Muscle of arm (tissue), 12 donors: ENCODE data around the gene GNAZ. TPM values are rescaled to one million over a fixed set of nuclear protein-coding genes. Genes with fewer than 3 reads are reported as not detected.
A peak's percentile ranks its signal among the peaks of the same experiment; 100 is the strongest.

Source experiments
- DNase-seq: peaks from one replicate; pipeline ENCODE4 v3.0.0-alpha.2; 2013
- polyA plus RNA-seq, 12 donors: library from polyadenylated mRNA; unstranded; fragments of 120-200 nt; gene quantifications; one replicate each; pipeline ENCODE4 v1.2.1, GENCODE V29; 2013; ENCODE audit not compliant: insufficient read length in 12 of 12

The GNAZ gene
- polyA plus RNA-seq, 12 donors = 2.3 to 5.2 (median 3.1) TPM; not detected in 1

DNA sequence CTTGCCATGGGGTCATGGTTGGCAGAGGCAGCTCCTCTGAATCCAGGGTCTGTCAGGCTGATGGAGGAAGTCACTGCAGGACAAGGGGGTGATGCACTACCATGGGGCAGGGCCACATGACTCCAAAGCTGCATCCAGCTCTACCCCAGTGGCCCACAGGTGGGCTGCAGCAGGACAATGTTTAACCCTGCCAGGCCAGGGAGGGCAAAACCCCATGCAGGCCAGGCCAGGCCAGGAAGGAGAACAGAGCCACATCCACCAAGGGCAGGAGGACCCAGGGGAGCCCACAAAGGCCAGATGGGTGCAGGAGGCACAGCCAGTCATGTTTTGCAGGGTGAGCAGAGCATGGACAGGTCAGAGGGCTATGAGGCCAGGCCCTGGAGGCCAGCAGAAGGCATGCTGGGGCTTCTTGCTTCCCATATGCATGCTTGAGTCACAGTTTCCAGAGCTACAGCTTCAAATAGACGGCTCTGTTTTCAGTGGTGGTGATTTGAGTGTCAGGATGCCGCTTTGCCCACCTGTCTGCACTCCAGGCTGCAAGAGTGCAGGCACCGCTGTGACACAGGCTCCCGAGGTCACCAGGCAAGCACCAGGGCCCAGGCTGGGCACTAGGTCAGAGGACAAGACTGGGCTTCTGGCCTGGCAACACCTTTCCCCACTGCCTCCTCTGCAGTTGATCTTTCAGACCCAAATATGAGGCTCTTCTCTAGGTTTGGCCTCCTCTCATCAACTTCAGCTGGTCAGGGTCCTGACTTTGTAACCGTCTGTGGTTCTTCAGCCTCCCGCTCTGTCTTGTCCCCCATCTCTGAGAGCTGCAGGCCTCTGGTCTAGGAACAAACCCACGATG, 48.6 kb downstream of the GNAZ start:
- DNase-seq = no peak

DNA sequence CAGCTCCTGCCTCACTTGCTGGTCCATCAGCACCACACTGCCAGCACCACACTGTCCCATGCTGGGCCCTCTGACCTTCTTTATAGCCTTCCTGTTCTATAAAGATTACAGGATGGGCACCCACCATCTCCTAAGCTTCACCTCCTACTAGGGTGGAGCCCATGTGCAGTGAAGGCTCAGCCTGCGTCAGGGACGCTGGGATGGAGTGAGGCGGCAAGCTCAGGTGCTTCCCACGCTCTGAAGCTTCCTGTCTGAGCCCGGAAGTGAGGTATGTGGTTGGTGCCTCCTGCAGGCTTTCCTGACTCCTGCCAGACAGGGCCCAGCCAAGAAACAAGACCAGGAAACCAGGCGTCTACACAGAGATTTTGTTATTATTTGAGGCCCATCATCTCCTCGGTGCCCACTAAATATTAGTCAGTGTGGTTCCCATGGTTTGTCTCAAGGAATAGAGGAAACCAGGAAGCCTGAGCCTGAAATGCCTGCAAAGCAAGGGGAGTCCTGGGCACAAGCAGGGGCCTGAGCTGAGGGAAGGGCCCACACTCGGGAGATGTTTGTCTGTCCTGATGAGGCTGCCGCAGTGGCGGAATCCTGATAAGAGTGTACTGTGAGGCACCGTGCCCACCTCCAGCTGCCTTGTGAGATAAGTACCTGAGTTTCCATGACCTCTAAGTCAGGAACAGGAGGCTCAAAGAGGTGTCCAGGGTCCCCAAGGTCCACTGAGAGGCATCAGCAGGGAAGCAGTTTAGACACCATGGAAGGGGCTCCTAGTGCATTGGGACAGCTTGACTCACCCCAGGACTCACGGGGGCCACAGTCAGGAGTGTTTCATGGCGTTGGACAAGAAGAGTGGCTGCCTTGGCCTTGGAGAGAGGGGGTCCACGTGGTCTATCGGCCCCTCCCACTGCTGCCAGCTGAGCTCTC, 49.4 kb downstream of the GNAZ start:
- no peak for DNase-seq

DNA sequence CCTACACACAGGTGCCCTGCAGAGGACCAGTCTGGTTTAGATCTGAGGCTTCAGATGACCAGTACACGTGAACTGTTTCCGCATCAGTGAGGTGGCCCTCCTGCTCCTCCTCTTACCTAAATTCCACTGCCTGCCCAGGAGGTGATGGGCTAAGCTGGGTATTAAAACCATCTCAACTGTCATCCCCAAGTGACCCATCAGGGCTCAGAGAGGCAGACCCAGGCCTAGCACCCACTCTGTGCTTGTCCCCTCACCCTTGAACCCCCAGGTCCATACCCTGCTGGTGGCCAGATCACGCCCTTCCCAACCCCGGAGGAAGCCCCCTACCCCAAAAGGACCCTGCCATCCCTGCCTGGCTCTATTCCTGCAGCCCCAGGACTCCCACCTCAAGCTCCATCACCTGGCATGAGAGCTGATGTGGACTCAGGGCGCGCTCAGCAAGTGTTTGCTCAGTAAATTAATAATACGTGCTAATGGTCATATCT, 50.1 kb downstream of the GNAZ start:
- DNase-seq = no peak

DNA sequence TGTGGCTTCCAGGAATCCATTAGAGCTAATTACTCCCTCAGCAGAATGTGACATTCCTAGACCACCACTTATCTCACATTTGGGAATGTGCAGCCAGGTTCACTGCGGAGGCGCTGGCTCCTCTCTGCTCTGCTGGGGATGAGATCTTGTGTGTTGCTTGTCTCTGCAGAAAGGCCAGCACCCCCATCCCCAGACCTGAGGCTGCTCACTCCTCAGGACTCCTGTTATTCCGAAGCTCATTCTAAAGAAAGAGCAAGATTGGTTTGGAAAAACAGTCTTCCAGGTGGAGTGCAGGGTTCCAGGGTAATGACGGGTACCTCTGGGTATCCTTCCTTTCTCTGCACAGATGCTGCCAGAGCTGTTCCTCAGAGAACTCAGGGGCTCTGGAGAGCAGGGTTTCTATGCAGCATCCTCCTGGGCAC, 50.7 kb downstream of the GNAZ start:
- no peak for DNase-seq

DNA sequence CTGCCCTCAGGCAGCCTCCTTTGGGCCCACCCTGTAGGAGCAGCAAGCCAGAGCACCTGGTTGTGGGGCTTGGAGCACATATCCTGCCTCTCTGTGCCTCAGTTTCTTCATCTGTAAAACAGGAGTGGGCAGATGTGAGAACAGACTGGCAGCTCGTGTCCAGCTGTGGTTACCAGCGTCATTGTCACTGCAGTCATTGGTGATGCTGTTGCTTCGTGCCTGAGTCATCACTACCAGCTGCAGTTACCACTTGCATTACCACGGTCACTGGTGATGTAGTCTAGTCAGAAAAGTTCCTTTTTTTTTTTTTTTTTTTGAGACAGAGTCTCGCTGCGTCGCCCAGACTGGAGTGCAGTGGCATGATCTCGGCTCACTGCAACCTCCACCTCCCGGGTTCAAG, 51.1 kb downstream of the GNAZ start:
- DNase-seq = no peak

DNA sequence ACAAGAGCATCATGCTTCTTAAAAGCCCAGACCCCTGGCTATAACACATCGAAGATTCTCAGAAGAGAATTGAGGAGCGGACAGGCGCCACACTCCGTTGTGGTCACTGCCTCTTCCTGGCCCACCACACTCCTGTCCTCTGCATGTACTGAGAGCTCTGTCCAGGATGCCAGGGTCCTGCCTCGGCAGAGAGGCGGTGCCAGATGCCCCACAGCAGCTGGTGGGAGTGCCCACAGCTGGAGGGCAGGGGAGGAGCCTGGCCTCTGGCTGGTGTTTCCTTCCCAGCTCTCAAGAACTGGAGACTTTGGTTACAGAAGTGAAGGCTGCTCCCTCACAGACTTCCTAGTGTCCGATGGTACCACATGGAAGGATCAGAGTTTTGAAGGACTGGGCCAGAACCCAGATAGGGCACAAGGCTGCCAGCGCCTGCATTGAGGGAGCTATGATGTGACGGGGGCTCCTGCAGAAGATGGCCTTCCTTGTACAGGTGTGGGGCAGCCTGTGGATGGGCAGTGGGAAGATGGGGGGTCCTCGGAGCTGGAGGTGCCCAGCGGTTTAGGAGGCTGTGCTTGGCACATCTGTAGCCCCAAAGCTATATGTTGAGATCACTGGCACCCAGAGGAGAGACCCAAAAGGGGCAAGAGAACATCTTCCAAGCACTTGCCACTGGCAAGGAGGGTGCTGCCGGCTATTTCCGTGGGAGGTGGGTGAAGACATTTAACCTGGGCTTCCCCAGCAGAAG, 52.1 kb downstream of the GNAZ start:
- no peak for DNase-seq

DNA sequence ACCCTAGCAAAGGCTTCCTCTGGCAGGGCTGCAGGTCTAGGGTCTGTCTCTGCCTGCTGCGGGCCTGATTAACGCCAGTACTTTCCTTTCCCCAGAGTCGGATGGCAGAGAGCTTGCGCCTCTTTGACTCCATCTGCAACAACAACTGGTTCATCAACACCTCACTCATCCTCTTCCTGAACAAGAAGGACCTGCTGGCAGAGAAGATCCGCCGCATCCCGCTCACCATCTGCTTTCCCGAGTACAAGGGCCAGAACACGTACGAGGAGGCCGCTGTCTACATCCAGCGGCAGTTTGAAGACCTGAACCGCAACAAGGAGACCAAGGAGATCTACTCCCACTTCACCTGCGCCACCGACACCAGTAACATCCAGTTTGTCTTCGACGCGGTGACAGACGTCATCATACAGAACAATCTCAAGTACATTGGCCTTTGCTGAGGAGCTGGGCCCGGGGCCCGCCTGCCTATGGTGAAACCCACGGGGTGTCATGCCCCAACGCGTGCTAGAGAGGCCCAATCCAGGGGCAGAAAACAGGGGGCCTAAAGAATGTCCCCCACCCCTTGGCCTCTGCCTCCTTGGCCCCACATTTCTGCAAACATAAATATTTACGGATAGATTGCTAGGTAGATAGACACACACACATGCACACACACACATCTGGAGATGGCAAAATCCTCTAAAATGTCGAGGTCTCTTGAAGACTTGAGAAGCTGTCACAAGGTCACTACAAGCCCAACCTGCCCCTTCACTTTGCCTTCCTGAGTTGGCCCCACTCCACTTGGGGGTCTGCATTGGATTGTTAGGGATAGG, 52.9 kb downstream of the GNAZ start:
- DNase-seq = no peak

DNA sequence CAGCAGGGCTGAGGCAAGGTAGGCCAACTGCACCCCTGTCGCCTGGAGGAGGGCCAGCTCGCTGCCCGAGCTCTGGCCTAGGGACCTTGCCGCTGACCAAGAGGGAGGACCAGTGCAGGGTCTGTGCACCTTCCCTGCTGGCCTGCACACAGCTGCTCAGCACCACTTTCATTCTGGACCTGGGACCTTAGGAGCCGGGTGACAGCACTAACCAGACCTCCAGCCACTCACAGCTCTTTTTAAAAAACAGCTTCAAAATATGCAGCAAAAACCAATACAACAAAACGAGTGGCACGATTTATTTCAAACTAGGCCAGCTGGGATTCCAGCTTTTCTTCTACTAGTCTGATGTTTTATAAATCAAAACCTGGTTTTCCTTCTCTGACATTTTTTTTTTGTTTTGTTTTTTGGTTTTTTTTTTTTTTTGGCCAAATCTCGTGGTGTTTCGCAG, 53.5 kb downstream of the GNAZ start:
- DNase-seq = no peak

DNA sequence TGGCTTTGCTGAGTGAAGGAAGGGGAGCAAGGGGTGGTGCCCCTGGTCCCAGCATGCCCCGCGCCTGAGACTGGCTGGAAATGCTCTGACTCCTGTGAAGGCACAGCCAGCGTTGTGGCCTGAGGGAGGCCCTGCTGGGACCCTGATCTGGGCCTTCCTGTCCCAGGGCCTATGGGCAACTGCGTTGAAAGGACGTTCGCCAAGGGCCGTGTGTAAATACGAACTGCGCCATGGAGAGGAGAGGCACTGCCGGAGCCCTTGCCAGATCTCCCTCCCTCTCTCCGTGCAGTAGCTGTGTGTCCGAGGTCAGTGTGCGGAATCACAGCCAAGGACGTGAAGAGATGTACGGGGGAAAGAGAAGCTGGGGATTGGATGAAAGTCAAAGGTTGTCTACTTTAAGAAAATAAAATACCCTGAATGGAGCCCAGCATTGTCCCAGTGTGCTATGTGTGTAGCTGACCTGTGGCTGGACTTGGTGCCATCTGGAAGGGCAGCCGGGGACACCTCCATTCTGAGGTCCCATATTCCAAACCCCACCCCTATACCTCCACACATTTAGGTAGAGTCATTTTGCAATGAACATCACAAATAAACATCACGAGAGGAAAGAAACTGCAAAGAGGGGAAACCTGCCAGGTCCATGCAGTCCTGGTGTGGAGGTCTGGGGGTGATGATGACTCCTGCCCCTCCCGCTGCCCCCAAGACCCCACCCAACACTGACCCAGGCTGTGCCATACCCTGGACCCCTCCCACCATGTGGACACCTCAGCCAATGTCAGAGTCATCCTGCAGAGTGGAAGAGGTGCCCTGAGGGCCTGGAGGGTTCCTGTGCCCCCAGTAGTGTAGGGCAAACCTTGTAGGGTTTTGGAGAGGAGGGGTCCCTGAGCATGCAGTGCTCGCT, 54.5 kb downstream of the GNAZ start:
- no peak for DNase-seq

DNA sequence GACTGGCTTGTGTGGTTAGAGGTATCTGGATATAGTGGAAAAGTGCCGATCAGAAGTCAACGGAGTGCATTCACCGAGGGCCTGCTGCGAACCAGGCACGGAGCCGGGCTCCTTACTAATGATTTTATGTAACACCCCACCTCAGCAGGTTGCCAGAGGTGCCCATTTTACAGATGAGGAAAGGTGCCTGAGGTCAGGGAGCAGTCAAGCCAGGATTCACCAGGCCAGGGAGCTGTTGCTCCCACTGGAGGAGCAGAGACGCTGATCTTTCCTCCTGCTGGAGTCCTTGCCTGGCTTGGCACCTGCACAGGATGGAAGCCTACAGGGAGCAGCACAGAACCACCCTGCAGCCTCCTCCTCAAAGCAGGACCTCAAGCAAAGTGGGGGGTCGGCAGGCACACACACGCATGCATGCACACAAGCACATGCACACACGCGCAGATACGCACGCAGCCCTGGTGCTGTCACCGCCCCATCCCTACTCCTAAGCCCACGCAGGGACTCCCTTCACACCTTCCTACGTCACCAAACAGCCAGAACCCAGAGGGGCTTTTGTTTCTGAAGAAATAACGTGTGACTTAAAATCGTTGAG, 55.3 kb downstream of the GNAZ start:
- no peak for DNase-seq

DNA sequence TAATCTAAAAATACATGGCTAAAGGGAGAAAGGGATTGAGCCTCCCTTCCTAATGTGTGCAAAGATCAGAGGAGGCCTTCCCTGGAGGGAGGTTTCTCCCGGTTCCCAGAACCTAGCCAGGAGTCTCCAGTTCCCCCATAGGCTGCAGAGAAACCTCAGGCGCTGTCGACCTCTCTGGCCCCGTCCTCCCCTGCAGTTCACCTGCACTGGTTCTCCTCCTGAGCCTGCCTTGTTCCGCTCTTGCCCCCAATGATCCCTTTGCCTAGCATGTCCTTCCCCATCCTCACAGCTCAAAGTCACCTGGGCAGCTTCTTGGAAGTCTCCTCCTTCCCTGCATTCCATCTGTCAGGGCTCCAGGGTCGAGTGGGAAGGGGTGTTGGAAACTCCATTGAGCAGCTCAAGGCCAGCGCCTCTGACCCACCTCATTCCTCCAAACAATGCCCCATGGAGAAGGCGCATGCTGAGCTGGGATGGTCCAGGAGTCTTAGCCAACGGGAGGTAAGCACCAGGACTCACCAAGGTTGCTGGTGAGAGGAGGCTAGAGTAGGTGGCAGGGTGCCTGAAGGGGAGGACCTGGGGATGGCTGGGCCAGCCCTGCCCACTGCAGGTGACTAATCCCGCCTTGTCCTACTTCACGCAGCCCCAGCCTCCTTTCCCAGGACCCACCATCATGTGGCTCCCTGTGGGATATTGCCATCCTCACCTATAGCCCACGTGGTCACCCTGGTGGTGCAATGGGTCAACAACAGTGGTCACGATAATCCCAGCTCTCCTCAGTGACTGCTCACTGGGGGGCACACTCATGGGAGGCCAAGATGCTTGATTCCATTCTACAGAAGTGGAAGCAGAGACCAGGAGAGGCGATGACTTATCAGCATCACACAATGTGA, 56.1 kb downstream of the GNAZ start:
- no peak for DNase-seq

DNA sequence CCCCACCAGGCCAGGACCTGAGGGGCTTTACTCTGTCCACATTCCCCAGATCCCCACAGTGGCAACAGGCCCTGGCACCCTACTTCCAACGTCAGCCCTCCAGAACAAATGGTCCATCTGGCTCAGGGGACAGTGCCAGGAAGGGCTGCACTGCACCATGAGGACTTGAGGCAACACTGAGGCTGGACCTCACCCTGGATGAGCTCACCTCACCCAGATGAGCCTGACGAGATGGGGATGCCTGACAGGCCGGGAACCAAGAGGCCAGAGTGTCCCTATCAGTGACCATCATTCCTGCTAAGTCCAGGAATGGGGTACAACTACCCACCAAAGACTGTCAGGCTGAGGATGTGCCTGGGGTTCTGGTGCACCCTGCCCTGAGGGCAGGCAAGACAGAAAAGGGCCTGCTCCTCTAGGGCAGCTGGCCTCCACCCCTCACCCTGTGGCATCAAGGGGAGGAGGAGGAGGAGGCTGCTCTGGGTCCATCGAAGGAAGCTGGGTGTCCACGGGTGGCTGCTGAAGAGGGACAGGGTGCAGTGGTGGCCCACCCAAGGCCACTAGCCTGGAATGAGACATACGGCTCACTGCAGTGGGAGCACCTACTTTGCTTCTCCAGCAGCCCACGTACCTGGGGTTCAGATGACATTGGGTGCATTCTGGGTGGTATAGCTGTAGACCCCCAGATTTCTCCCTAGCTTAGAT, 56.9 kb downstream of the GNAZ start:
- DNase-seq = no peak

DNA sequence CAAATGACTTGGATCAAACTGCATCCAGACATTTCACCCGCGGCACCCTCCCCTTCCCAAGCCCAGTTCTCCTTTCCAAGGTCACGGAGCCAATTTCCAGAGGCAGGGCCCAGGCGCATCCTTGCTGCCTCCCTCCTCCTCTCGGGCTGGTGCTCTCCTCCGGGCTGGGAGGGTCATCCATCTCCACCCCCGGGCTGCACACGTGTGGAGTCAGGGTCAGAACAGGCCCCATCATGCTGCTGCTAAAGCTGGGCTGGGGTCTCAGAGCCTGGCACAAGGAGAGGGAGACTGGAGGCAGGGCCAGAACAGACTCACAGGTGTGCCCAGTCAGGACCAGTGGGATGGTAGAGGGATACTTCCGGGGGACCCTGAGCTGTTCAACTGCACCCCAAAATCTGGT, 57.5 kb downstream of the GNAZ start:
- DNase-seq = no peak

DNA sequence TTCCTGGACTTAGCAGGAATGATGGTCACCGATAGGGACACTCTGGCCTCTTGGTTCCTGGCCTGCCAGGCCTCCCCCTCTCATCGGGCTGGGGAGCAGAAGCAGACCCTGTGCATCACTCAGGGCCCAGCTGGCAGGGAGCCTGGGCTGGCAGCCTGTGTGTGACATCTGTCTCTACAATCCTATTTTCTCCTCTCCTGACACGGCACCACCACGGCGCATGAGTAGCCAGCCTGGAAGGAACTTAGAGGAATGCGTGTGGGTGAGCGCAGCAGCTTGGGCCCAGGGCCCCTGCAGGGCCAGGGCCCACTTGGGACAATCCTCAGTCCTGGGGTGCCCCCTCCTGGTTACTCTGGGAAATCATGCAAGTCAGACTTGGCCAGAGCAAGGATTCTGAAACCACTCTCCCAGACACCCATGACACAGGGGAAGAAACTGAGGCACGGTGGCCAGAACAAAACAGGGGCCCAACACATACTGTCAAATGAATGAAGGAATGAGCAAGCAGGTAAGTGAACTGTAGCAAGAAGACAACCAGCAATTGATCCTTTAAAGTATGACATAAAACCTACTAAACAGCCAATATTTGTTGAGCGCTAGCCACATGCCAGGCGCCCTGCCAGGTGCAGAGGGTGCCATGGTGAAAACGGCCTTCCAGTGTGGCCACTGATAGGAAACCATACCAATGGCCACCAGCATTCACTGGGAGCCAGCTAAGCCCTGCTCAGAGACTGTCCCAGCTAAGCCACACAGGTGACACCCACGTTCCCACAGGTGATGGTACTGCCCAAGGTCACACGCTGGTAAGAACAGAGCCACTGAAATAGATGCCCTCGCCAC, 58.2 kb downstream of the GNAZ start:
- peak; percentile 73 for DNase-seq

DNA sequence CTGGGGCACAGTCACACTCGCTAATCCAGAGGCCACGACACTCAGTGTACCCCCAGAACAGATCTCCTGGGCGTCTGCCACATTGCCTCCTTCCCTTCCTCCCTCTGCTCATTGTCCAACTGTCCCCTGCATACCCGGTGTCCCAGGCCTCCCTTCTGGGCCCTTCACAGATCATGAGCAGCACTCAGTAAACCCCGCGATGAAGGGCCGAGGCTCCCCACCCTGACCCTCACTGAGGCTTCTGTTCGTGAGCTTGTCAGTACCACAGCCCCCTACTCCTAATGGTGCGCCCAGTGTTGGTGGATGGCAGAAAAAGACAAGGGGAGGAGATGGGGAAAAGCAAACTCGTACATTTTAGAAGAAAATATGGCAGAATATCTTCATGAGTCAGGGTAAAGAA, 58.8 kb downstream of the GNAZ start:
- no peak for DNase-seq

DNA sequence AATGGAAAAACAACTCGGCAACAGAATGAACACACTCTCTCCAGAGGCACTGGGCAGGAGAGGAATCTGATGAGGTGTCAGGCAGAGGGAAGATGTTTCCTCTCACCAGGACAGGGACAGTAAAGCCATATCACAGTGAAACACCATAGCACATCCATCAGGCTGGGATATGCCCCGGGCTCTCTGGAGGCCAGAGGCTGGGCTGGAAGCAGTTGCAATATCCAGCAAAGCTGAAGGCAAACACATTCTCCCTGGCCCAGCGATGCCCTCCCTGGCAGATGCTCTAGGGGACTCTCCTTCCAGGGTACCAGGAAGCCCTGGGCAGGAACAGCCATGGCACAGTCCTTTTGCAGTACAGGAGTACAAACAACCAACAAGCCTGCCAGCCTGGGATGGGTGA, 60.4 kb downstream of the GNAZ start:
- DNase-seq = no peak

DNA sequence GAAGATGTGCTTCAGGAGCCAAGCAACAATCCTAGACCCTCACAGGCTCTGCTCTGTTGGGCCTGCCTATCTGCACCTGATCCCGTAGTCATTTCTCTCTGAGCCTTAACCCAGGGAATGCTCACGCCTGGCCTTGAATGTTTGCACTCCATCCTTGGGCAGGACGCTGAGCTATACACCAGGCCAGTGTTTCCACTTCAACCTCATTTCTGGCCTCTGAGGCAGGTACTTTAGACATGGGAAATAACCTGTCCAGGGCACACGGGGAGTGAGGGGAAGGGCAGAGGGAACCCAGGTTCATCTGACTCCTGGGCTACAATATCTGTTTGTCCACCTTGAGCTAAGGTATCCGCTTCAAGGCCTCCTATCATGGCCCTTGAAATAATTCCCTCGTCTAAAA, 61.6 kb downstream of the GNAZ start:
- DNase-seq = no peak
